GM18526 (cell line): ENCODE results near the gene SLC25A39.

ENCODE experiments used
- POLR2A ChIP-seq: IDR thresholded peaks from 3 replicates; pipeline ENCODE4 v1.6.1; 2011; ENCODE audit not compliant: insufficient read length; ENCODE audit errors: extremely low read depth

SLC25A39 gene

GRCh38 chr17:44344939-44345453 is 20.4 kb upstream of the SLC25A39 start, which contains the start of gene GRN:
Gene GRN, plus strand, starts transcription at chr17:44345302. Its CDS starts 3,863 bp downstream, at chr17:44349165.
- peak; percentile 96 for TF ChIP-seq POLR2A

- no peak for TF ChIP-seq POLR2A
Measured at GRCh38 chr17:44343510-44344209, 19.0 kb upstream of the SLC25A39 start.

GRCh38 chr17:44338702-44339101 is 14.1 kb upstream of the SLC25A39 start:
- no peak for TF ChIP-seq POLR2A

- no peak for TF ChIP-seq POLR2A
Measured at GRCh38 chr17:44335968-44336367, 11.3 kb upstream of the SLC25A39 start.

GRCh38 chr17:44335564-44335963 is 10.9 kb upstream of the SLC25A39 start:
- TF ChIP-seq POLR2A = no peak

GRCh38 chr17:44334727-44335126 is 10.1 kb upstream of the SLC25A39 start:
- no peak for TF ChIP-seq POLR2A

GRCh38 chr17:44334315-44334714 is 9.7 kb upstream of the SLC25A39 start:
- no peak for TF ChIP-seq POLR2A

- TF ChIP-seq POLR2A = no peak
Measured at GRCh38 chr17:44333371-44333770, 8.7 kb upstream of the SLC25A39 start.

GRCh38 chr17:44331249-44331760 is 6.7 kb upstream of the SLC25A39 start:
- no peak for TF ChIP-seq POLR2A

GRCh38 chr17:44327715-44328449 is 3.3 kb upstream of the SLC25A39 start:
- no peak for TF ChIP-seq POLR2A

- peak; percentile 51 for TF ChIP-seq POLR2A
Measured at GRCh38 chr17:44326861-44327444, 2.3 kb upstream of the SLC25A39 start.

- TF ChIP-seq POLR2A = no peak
Measured at GRCh38 chr17:44324092-44324570, 492 bp downstream of the SLC25A39 start.

- TF ChIP-seq POLR2A = no peak
Measured at GRCh38 chr17:44323359-44324091, 1.1 kb downstream of the SLC25A39 start.

- TF ChIP-seq POLR2A = no peak
Measured at GRCh38 chr17:44322236-44322895, 2.3 kb downstream of the SLC25A39 start.

- TF ChIP-seq POLR2A = no peak
Measured at GRCh38 chr17:44321246-44322120, 3.1 kb downstream of the SLC25A39 start.
